Measurements from ENCODE around the gene FBXW9.
"Not testable (repeated sequence)": the region's sequence is repeated elsewhere in the genome, so short reads cannot be mapped to it uniquely, and the experiment has no call there.

Gene FBXW9

DNA sequence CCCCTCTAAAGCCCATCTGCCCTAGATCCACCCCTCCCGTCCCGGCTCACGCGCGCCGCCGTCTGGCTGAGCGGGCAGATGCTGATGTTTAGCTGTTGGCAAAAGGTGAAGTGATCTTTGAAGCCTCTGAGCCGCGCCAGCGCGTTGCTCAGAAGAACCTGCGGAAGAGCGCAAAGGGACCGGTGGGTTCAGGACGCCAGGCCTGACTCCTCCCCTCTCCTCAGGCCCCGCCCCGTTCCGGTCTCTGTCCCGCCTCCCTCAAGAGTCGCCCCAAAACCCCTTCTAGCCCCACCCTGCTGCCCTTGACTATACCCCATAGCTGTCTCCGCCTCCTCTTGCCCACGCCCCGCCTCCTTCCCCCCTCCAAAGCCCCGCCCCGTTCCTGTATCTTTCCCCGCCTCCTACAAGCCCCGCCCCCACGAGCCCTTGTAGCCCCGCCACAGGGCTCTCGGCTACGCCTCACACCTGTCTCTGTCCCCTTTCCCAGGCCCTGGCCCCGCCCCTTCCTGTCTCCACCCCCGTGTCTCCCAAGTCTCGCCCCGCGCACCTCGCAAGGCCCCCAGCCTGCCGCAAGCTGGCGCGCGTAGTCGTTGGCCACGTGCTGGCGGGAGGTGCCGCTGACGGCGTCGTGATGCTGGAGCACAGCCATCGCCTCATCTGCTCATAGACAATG is 39.4 kb downstream of the FBXW9 start:
- DNase-seq (ENCODE audit: low spot score), result no peak

DNA sequence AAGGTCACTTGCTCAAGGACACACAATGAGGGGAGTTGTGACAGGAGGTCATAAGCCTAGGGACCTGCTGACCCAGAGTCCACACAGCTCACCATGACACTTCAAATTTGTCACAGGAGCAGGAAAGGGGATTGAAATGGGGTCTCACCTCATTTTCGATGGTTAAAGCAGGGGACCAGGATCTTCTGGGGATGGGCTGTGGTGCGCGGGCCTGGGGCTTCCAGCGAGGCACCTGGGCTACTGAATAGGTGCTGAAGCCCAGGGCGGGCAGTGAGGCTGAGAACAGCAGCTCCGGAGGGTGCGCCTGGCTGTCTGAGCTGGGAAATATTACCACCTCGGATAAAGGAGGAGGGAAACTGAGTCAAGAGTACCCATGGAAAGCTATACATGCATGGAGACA is 40.9 kb downstream of the FBXW9 start:
- no peak for DNase-seq (ENCODE audit: low spot score)

DNA sequence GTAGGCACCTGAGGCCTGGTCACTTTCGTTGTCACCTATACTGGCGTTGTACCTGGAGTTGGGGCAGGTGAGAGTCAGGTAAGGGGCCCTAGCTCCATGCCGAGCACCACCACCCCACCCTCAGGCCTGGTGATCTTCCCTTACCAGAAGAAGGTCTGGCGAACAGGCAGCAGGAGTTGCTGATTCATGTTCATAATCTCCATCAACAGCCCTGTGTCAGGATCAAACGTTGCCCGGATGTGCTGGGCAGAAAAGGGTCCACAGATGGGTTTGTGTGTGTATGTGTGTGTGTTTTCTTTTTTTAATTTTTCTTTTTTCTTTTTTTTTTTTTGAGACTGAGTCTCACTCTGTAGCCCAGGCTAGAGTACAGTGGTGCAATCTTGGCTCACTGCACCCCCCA is 44.2 kb downstream of the FBXW9 start:
- DNase-seq (ENCODE audit: low spot score), result no peak

DNA sequence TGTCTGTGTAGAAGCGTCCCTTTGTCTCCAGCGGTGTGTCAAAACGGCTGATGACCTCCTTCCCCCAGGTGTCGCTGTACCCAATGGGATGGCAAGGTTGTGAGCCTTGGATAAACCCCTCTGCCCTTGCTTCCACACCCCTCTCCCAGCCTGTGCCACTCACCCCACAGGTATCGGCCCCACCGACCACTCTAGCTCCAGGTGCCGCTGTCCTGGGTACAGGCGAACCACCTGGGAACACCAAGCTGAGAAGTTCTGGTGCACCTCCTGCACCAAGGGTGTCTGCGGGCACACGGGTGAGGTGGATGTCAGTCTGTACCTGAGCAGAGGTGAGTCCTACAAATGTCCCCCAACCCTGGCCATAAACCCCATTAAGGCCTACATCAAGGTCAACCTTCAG is 46.5 kb downstream of the FBXW9 start:
- no peak for DNase-seq (ENCODE audit: low spot score)

DNA sequence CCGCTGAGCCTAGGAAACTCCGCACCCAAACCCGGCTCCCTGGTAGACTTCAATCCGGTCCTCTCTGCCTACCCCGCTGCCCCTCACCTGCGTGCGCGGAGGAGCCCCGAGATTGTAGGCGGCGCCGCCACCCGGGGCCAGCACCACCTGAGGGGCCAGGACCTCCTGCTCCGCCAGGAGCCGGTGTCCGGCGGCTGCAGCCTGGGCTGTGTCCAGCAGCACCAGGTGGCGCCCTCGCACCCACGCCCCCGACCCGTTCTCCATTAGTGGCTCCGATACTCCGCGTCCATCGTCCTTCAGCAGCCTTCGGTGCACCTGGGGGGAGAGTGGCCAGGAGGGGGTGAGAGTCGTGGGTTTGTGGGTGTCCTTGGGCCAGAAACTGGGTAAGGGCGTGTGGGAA is 48.3 kb downstream of the FBXW9 start:
- DNase-seq (ENCODE audit: low spot score), result no peak

DNA sequence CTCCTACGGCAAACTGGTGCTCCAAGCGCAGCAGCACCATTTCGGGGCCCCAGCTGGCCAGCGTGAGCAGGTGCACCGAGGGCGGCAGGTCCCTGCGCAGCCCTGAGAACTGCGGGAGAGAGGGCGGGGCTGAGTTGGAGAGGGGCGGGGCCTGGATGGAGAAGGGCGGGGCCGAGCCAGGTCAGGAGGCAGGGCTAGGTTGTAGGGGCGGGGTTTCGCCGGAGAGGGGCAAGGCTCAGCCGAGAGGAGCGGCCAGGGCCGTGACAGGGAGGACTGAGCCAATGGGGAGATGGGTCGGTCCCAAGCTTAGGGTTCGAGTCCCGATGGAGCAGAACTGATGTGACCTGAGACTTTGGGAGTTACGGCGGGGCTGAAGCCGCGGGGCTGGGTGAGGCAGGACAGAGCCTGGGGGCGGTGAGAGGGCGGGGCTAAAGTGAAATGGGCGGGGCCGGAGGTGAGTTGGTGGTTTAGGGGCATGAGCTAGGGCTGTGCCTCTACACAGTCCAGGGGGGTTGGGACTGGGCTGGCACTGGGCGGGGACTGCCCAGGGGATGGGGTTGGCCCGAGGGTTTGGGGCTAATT is 48.9 kb downstream of the FBXW9 start:
- DNase-seq (ENCODE audit: low spot score), result peak; percentile 79

DNA sequence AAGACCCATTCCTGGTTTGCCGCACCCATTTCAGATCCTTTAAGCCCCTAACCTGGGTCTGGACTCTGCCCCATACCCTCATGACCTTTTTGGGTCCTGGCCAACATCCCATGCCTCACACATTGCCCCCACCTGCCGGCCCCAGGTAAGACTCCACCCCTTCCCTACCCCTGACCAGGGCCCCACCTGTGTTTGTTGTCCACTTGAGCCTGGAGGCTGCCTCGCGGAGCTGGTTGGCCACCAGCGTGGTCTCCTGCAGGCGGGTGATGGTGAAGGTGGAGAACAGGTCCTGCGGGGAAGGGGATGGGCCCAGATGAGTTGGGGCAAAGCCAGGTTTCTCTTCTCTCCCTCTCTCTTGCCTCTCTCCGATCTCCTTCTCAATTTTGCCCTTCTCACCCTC is 49.4 kb downstream of the FBXW9 start:
- no peak for DNase-seq (ENCODE audit: low spot score)

DNA sequence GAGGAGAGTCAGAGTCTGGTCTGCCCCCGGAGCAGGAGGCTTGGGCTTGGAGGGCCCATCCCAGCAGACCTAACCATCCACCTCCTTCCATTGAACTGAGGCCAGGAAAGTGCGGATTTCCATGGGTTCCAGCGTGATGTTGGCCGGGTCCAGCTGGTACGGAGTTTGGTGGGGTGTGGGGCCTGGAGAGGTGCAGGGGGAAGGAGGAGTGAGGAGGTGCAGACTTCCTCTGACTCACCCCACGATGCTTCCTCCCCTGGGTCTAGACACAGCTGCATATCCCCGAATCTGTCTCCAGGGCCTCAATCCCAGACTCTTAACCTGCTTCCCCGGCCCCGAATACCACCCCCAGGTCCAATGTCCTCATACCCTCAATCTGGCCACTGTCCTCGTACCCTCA is 49.9 kb downstream of the FBXW9 start:
- no peak for DNase-seq (ENCODE audit: low spot score)

DNA sequence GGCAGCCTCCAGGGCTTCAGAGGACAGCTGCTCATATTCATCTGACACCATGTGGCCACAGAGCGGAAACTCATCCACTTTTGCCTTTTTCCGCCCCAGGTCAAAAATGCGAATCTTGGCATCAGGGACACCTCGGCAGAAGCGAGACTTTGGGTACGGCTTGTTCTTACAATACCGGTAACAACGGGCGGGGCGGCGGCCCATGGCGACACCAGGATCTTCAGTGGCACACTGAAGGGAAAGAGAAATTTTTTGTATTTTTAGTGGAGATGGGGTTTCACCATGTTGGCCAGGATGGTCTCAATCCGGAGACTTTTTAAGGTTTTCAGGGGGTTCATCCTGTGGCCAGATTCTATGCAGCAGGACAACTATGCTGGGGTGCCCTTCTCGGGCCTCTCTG is 52.7 kb downstream of the FBXW9 start:
- not testable (repeated sequence) for DNase-seq (ENCODE audit: low spot score)

DNA sequence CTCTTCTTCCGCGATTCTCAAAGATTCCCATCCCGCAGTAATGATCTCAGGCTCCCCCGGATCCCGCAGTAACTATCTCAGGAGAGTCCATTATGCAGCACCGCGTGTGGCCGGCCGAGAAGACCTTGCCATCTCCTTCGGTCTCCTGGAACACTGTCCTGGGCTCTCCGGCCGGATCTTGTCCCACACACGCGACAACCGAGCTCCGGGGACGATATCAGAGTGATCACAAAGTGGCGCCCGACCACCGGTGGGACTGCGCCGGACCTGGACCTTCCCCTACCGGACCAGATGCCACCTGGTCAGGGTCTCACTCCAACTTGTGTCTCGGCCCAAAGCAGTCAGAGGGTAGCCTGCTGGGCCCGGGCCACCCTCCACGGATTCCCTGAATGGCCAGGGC is 53.9 kb downstream of the FBXW9 start:
- DNase-seq (ENCODE audit: low spot score), result no peak

DNA sequence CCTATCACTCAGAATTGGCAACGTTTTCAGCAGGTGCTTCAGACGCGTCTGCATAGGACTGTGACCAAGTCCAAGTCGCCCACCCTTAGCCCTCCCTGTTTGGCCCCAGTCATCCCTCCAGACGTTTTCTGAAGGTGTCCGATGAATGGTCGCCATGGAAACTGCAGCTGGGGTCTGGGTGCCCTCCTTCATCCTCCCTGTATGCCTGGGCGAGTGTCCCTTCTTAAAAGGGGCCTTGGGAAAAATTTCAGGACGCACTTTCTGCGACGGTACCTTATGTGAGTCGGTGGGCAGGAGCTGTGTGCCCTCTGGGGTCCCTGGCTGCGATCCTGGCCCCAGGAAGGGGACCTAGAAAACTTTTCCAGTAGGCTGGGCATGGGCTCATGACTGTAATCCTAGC is 55.0 kb downstream of the FBXW9 start:
- no peak for DNase-seq (ENCODE audit: low spot score)

DNA sequence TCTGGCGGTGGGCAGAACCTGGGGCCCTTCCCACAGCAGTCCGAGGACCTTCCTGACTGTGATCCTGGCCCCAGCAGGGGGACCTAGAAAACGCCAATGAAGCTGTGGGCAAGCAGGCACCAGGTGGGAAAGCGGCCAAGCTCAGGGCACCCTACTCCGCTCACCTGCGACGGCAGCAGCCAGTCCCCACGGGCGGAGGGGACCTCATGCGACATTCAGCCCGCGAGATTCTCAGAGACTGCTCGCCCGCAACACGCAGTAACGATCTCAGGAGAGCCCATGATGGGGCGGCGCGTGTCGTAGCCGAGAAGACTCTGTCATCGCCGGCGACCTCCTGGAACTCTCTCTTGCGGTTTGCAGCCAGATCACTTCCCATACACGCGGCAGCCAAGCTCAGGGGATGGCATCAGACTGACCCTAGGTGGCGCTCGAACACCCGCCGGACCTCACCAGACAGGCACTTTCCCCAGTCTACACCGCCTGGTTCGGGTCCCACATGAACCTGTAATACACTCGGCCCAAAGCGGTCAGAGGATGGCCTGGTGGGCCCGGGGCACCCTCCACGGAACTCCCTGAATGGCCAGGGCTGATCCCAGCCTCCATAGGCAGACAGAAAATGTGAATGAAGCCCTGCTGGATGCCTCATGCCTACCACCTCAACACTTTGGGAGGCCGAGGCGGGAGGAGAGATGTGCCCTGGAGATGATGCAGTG is 56.4 kb downstream of the FBXW9 start:
- DNase-seq (ENCODE audit: low spot score), result peak; percentile 85

Measured in ecto neural progenitor cell (in vitro differentiated cells).